Stimulated activated naive CD4-positive, alpha-beta T cell (primary cell): ENCODE data around the gene PABPC1L.
A peak's percentile ranks its signal among the peaks of the same experiment; 100 is the strongest.

Experiments used
- DNase-seq, 6 experiments: peaks; one replicate each; lab custom pipeline; 2025; lab: John Stamatoyannopoulos, UW

PABPC1L gene

DNA sequence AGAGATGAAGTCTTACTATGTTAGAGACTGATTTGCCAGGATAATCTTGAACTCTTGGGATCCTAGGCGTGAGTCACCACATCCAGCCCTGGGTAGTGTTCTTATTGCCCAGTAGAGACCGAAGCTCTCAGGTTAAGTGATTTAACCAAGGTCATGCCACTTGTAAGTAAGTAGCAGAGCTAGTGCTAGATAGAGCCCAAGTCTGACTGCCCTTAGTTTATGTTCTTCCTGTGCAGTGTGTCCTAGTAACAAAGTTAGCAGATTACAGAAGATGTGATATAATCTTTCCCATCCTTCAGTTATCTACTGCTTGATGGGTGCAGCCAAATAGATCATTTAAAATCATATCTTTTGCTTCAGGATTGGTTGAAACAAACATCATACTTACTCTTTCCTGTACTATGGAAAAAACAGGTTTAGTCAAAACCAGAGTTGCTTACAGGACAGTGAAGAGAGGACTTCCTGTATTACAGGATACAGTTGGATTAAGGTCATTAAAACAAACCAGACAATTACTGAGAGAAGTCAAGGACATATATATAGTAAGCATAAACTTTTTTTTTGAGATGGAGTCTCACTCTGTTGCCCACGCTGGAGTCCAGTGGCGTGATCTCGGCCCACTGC lies 9.5 kb upstream of the PABPC1L start:
- no peak for DNase-seq

DNA sequence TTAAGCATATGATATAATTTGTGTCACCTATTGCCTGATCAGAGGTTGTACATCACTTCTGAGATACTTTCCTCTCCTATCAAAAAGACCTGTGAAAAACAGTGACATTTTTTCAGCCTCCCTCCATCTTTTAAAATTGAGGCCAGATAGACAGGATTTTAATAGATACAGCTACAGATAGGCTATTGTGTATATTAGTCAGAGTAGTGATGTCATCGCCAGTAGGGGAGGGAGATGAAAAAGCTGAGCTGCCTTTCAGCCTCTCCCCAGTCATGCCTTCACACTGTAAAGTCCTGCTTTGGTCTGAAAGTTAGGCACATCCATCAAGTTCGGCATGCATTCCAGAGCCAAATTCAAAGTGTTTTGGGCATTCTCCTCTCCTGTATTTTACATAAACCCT lies 7.9 kb upstream of the PABPC1L start:
- no peak for DNase-seq

DNA sequence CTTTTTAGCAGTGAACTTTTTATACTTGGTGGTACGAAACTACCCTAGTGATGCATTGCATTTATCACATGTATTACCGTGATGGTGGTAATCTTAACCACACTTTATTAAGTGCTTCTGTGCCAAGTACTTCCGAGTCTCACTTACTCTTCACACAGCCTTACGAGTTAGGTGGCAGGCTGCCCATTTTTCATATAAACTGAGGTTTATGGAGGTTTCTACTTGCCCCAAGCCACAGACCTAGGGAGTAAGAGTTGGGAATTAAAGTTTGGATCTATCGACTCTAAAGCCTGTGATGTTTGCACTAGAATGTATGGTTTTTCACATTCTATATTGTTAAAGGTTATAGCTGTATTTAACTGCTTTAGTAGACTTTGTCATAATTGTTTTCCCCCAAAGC lies 5.5 kb upstream of the PABPC1L start:
- DNase-seq, result no peak

DNA sequence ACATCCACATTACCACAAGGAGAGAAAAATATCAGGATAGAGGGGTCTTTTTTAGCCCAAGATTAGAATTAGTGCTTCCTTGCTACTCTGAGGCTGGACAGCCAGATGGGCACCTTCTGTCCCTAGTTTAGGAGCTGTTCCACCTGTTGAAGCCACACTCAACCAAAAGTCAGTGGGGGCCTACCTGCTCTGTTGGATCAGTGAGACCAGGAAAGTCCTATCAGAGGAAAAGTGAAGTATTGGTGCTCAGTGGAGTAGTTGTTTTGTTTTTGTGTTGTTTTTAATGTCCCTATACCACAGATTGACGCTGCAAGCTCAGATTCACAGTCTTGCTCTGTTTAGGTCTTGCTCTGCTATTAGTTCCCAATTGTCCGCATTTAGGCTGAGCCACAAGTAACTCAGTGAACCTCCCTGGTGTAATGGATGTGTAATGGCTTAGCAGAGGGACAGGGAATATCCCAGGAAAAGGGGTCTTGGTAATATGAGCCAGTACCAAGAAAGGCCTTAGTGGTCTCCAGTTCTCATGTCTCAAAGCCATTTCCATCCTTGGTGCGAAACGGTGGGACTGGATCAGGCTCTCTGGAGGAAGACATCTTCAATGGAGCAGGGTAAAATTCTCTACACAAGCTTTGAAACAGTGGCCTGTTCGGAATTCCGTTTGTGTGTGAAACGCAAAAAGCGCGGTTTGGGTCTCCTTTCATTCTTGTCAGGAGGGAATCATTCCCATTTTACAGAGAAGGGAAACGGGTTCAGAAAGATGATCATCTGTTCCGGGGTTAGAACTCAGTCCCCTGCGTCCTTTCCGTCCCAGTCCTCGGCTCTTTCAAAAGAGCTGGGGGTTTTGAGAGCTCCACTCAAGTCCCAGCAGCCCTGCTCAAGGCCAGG lies 631 bp upstream of the PABPC1L start:
- peak in 1 of 6 experiments; percentile 32 for DNase-seq

DNA sequence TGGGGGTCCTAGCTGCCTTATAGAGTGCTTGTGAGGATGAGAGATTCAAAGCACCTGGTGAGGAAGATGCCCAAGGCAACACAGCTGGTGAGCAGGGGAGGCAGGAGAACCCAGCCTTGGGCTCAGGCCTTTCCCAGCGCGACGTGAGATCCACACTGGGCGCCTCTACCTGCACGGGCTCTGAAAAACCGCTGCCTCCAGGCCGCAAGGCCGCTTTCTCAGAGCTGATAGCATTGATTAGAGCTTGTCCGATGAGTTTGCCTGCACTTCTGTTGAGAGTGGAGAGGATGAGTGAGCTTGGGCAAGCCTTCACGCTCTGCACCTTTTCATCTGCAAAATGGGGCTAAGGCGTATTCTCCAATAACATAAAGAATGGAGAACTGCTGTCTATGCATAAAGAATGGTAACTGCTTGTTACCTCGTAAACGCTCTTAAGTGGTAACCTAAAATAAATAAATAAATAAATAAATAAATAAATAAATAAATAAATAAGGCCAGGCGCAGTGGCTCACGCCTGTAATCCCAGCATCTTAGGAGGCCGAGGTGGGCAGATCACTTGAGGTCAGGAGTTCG lies 916 bp downstream of the PABPC1L start:
- DNase-seq, result peak in 2 of 6 experiments; percentile 1 to 9

DNA sequence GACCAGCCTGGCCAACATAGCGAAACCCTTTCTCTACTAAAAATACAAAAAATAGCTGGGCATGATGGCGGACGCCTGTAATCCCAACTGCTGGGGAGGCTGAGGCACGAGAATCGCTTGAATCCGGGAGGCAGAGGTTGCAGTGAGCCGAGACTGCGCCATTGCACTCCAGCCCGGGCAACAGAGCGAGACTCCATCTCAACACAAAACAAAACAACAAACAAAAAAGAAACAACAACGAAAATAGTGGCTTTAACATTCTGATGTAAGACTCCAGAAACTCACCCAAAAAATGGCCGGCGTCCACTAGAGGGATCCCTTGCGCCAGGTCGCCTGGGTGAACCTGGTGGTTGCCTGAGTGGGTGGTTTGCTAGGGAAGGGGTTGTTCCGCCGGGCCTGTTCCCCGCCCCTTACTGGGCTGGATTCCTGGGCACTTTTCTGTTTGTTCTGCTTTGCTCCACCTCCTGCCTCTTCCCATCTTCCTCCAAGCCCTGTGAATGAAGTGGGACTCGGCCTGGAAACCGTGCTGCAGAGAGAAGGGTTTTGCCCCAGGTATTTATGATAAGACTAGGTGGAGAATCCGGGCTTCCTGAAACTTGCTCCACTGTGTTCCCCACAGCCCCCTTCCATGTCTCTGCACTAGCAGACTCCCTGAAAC lies 1.5 kb downstream of the PABPC1L start:
- peak in 5 of 6 experiments; percentile 13 to 32 (median 29) for DNase-seq

DNA sequence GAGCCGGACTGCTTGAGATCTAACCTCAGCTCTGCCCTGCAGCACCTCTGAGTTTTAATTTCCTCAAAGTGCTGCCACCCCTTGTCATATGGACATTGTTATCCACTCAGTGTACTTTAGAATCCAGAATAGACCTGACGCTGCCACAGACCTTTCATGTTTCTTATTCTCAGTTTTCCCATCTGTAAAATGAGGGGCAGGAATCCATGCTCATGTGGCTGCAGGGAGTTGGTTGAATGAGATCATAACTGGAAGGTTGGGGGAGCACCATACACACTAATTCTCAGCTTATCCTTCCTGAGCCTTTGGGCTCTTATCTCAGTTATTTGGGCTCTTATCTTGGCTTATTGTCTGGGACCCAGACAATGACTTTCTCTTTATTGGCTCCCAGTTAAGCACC lies 2.3 kb downstream of the PABPC1L start:
- no peak for DNase-seq

DNA sequence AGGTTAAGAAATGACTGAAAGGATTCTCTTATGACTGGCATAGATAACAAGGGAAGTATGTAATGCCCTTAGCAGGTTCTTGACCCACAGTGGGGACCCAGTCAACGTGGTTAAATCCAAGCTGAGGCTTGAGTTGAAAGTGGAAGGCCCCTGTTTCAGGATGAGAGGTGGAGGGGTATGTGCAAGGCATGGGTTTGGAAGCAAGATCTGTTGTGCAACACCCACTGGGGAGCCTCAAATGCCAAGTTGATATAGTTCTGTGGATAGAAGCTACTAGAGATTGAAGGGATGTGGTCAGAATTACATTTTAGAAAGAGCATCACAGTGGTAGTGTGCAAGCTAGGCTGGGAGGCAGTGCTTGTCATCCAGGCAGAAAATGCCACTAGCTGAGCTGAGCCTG lies 5.1 kb downstream of the PABPC1L start:
- DNase-seq, result no peak

DNA sequence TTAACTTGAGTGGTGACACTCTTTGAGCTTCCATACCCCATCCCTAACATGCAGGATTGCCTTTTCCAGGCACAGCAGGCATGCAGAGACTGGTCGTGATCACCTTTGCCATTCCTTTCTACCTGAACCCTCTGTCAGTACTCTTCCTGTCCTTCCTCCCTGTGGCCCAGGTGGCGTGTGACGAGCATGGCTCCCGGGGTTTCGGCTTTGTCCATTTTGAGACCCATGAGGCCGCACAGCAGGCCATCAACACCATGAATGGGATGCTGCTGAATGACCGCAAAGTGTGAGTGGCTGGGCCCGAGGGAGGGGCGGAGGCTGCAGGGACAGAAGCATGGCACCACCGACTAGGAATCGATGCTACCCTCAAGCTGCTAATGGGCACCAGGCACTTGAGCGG lies 6.7 kb downstream of the PABPC1L start:
- DNase-seq, result no peak

DNA sequence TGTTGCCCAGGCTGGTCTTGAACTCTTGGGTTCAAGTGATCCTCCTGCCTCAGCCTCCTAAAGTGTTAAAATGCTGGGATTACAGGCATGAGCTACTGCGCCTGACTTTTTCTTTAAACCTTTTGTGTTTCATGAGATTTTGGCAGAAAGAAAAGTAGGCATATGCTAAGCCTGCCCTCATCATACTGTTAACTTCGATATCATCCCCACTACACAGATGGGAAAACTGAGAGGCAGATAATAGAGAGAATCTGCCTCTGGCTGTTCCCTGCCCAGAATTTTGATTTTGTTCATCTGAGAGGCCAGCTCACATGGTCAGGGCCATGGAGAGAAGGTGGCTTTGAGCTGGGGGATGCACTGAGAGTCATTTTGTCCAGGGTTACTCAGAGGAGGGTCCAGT lies 7.5 kb downstream of the PABPC1L start:
- no peak for DNase-seq

DNA sequence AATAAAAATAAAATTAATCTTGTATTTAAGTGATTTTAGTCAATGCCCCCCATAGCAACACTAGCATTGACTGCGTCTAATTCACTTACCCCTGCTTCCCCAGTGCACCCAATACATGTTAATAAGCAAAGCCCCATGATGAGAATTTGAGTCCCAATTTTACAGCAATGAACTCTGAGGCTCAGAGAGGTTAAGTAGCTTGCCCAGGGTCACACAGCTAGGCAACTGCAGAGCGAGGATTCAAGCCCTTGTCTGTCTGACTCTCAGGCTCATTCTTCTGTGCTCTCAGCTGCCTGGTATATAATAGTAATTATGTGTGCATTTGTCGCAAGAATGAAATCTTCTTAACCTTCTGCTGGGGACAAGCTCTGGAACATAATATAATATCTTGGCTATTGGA lies 8.5 kb downstream of the PABPC1L start:
- no peak for DNase-seq

DNA sequence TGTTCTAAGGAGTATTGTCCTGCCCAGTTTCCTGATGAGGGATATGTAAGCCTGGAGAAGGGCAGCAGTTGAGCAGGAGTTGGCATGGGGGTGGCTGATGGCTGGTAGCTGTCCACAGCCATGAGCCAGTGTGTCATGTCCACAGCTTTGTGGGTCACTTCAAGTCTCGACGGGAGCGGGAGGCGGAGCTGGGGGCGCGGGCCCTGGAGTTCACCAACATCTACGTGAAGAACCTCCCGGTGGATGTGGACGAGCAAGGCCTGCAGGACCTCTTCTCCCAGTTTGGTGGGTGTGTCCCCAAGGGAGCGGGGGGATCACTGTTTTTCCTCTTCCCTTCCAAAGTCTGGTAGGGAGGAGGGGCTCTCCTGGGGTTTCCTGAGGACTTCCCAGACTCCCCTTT lies 8.9 kb downstream of the PABPC1L start:
- no peak for DNase-seq

DNA sequence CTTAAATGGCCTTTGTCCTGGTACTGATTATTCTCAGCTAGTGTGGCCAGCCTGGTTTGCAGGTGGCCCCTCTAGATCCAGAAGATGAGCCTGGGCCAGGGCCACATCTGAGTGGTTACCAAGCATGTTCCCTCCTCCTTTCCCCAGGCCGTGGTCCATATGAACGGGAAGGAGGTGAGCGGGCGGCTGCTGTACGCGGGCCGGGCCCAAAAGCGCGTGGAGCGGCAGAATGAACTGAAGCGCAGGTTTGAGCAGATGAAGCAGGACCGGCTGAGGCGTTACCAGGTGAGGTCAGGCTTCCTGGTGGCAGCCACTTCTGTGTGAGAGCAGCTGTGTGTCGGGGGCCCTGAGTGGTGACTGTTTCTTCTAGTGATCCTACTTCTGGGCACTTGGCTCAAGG lies 11.6 kb downstream of the PABPC1L start:
- no peak for DNase-seq

DNA sequence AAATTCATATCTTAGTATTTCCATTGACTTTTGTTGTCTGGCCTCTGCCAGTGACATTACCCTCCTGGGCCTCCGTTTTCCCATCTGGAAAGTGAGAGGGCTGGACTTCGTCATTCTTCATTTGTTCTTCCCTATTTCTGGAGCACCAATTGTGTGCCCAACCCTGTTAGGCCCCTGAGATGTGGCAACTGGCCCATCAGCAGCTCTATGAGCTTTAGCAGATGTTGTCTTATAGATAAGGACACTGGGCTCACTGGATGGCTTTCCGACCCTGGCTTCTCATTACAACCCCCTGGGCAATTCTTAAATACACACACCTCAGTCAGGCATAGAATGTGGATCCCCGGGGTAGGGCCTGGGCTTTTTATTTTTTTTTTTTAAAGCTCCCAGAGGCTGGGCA lies 14.7 kb downstream of the PABPC1L start:
- no peak for DNase-seq

DNA sequence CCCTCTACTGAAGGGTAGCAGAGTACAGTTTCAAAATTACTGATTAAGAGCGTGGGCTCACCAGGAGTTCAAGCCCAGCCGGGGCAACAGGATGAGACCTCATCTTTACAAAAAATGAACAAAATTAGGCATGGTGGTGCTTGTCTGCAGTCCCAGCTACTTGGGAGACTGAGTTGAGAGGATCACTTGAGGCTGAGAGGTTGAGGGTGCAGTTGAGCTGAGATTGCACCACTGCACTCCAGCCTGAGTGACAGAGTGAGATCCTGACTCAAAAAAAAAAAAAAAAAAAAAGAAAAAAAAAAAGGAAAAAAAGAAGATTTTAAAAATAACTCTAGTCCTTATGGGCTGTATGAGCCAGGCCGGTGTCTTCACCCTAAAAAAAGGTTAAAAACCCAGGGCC lies 18.7 kb downstream of the PABPC1L start:
- DNase-seq, result no peak

DNA sequence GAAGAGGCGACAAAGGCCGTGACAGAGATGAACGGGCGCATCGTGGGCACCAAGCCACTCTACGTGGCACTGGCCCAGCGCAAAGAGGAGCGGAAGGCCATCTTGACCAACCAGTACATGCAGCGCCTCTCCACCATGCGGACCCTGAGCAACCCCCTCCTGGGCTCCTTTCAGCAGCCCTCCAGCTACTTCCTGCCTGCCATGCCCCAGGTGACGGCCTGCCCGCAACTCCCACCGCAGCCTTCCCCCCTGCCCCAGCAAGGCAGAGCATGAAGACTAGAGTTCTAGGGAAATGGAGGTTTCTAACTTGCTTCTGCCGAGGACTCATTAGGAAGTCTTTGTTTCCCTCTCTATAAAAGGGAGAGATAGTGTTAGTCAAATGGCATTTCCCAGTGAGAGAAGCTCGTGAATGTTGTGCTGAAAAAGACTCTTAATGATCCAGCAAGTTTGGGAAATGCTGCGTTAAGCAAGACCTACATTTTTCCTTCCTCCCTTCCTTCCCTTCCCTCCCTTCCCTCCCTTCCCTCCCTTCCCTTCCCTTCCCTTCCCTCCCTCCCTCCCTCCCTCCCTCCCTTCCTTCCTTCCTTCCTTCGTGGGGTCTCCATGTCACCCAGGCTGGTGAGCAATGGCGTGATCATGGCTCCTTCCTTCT lies 20.8 kb downstream of the PABPC1L start:
- DNase-seq, result no peak

DNA sequence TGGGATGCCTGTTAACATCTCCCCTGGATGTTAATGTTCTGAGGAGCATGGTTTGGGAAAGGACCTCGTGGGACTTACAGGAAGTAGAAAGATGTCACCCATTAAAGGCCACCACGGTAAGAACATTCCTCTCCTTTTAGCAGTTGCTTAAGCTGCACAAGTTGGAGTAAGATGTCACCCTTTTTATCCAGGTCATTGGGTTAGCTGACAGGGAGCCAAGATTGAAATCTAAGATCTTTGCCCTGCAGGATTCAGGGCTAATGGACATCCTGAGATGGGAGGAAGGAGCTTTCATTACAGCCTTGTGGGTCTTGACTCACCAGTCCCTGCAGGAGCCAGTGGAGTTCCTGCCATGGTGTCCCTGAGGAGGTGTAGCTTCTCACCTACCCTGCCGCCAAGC lies 22.1 kb downstream of the PABPC1L start:
- no peak for DNase-seq

DNA sequence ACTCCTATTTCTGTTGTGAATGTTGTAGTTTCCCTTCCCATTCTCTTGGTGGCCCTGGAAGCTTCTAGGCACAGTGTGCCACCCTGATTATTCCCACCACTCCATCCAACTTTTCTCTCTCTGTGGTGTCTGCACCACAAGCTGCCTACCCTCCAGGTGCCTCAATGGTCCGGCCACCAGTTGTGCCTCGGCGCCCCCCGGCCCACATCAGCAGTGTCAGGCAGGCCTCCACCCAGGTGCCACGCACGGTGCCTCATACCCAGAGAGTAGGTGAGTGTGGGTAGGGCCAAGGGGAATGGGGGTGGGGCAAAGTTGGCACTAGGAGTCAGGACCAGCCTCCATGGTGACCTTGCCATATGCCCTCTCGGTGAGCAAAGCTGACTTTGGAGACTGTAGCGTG lies 23.1 kb downstream of the PABPC1L start:
- DNase-seq, result no peak

DNA sequence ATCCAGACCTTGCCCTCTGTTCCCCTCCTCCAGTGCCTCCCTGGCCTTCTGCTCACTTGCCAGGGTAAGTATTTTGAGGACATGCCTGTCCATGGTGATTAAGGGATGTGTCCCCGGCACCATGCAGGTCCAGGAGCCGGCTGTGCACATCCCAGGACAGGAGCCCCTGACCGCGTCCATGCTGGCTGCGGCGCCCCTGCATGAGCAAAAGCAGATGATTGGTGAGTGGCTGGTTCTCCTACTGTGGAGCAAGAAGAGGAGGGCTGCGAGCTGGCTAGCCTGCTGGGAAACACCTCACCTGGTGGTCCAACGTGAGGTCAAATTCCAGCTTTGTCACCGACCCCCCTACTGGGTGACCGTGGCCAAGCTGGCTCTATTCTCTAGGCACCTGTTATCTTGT lies 26.6 kb downstream of the PABPC1L start:
- no peak for DNase-seq

DNA sequence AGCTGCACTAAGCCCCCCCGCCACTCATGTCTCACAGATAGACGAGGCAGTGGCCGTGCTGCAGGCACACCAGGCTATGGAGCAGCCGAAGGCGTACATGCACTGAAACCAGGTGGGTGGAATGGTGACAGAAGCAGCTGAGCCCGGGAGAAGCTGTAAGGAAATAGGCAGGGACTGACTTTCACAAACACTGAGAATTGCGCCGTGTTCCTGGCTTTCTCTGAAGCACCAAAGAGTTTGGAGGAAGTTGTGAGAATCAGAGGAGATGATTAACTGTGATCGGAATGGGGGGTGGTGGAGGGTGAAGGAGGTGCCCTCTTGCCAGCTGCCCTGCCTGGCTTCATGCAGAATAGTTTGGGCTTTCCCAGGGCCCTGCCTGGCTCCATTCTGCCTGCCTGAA lies 28.8 kb downstream of the PABPC1L start:
- DNase-seq, result no peak

DNA sequence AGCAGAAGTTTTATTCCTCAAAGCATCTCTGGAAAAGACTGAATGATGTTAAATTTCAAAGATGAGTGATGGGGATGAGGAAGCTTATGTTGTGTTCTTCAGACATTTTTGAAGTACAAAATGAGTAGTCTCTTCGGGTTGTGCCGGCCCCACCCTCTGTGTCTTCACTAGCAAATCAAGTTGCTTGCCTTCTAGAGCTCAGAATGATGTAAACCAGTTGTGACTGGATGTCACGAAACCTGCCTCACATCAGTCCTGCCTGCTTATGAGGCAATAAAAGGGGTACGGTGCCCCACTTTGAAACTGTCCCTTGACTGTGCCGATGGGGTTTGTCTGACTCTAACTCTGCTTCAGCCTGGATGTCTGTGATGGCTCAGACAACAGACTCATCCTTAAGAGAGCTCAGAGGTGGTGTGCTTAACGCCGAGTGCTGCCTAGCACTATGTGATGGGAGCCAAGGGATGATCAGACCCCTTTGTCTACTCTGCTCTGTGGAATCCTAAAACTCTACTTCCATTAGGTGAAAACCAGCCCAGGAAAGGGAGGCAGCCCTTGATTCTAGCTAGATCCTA lies 31.3 kb downstream of the PABPC1L start:
- DNase-seq, result no peak
